Measurements from ENCODE around the gene WWOX.
"Not testable (repeated sequence)": the region's sequence is repeated elsewhere in the genome, so short reads cannot be mapped to it uniquely, and the experiment has no call there.

GRCh38 chr16:78514888-78515287, 415.4 kb downstream of the WWOX start:
- not testable (repeated sequence) for TF ChIP-seq SIN3A (conservative IDR thresholded peaks at IDR 0.05 in 1 of 2, IDR thresholded peaks at IDR 0.05 in 1 of 2; ENCODE audit: low read depth in 1 of 2, low read length in 2 of 2); CTCF (IDR thresholded peaks at IDR 0.05; ENCODE audit: control extremely low read depth in 1 of 3, insufficient read depth in 1 of 3, low read depth in 1 of 3, low read length in 3 of 3); EZH2 (IDR thresholded peaks at IDR 0.05; ENCODE audit: low read depth, low read length, severe bottlenecking); KDM1A (IDR thresholded peaks at IDR 0.05; ENCODE audit: borderline replicate concordance, low read length); GTF2F1 (IDR thresholded peaks at IDR 0.05; ENCODE audit: borderline replicate concordance, low read depth, low read length); ZNF274 (IDR thresholded peaks at IDR 0.05; ENCODE audit: borderline replicate concordance, extremely low read depth, low read length); JUN (IDR thresholded peaks at IDR 0.05; ENCODE audit: low read depth, low read length); SIX5 (IDR thresholded peaks at IDR 0.05; ENCODE audit: low read depth, low read length)
- TF ChIP-seq, protein P1, sequence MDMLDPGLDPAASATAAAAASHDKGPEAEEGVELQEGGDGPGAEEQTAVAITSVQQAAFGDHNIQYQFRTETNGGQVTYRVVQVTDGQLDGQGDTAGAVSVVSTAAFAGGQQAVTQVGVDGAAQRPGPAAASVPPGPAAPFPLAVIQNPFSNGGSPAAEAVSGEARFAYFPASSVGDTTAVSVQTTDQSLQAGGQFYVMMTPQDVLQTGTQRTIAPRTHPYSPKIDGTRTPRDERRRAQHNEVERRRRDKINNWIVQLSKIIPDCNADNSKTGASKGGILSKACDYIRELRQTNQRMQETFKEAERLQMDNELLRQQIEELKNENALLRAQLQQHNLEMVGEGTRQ (IDR thresholded peaks at IDR 0.05; ENCODE audit: low read length), result not testable (repeated sequence)

Data from H1 (cell line).